Cardiac septum (tissue), 1 donor: ENCODE data around the gene OSGIN1. TPM values are rescaled to one million over a fixed set of nuclear protein-coding genes. Genes with fewer than 3 reads are reported as not detected.

Experiments
- DNase-seq: peaks from one replicate; pipeline ENCODE4 v3.0.0-alpha.2; 2020; ENCODE audit warnings: low spot score
- intact Hi-C: fragments of 100-400 bp; cut with DNase I; formaldehyde crosslinking; loops from one replicate; pipeline ENCODE4 v1.14.0; 2022
- total RNA-seq: library from RNA; stranded (reverse); fragmentation: NEBNext Ultra II Directional; extraction: Animal tissue kit (Norgen Biotek cat#: 25700); gene quantifications from one replicate; pipeline ENCODE4 v1.2.1, GENCODE V29; 2021
- donor health status: DM: no; HTN: no; CAD: no.

The OSGIN1 gene
- total RNA-seq, 1 donor from 2014 or later = 12.6 TPM

DNA sequence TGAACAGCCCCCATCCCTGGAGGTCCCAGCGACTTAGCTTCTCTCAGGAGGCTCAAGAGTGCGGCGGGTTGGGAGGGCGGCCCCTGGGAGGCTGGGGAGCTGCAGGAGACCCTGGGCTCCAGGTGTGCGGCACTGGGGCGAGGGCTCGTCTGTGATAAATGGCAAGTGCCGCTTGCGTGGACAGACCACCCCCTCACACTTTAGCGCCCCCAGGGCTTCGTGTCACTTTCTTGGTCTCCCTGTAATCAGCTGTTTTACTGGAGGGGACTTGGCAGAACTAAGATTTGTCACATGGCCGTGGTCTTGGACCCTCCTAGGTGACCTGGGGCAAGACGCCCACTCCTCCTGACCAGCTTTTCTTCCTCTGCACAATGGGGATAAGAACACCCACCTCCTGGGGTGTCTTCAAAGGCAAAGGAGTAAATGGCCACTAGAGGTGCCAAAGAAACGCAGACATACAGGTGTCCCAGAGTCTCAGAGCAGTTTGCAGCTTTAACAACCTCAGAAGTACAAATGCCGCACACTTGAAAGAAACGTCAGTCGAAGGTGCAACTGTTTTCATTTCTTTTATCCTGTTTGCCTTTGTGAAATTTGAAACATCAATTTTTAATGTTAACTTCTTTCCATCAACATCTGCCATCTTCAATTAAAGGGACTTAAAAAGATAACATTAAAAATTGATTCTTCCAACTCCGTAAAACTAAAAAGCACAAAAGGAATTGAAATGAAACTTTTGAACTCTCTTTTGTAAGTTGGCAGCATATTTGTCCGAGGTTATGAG is 946 bp downstream of the OSGIN1 start:
- intact Hi-C loops = loop anchor here (1.0 to 10.0 kb wide), 3 partner anchors 41 to 129 kb away; no protein-coding TSS in a partner anchor
- no peak for DNase-seq

DNA sequence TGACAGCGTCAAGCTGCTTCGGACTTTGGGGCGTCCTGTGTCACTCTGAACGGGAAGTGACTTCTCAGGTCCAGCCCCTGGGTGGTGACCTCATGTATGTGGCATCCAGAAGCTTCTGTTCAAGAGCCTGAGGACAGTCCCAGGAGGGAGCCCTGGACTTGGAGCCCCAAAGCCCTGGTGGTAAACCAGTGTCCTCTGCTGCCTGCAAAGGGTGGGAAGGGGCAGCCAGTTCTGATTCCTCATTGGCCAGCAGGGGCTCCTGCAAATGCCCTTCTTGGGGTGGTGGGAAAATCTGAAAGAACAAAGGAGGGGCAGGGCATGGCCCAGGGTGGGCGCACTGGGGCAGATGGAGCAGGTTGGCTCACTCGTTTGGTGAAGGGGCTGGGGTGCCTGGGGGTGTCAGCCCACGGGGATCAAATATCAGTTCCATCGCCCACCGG is 1.6 kb downstream of the OSGIN1 start:
- intact Hi-C loops = loop anchor here (5.0 to 10.0 kb wide), 2 partner anchors 130 to 223 kb away; no protein-coding TSS in a partner anchor
- DNase-seq = peak; percentile 86

DNA sequence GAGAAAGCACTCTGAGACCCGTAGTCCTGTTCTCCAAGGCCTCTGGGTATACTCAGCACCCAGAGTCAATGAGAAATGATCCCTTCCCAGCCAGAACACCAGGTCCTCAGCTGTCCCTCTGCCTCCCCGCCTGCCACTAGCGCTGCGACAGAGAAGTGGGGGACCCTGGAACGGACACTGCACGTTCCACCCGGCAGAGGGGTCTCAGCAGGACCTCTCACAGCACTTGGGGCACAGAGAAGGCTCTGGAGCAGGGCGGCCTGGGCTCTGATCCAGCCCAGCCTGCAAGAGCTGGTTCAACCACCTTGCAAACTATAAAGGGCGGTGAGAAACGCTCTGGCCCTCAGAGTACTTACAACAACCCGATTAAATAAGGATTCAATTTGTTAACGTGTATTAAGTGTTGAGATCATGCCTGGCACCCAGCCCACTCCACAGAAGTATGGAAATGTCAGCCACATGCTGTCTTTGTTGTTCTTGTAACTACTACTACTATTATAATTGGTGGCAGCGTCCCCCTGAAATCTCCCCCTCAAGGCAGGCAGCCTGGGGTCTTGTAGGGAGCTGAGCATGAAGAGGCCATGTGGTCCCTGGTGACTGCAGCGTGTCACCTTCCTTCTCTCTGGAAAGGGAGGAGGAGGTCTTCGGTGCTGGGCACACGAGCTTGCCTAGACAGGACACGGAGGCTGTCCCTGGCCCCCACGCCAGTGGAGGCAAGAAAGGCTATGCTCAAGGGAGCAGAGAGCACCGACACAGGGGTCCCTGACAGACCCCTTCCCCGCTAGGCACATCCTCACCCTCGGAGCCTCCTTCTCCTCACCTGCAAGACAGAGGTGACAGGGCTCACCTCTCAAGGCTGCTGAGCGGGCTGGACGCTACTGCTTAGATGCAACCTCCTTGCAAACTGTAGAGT is 2.4 kb downstream of the OSGIN1 start:
- no peak for DNase-seq
- intact Hi-C loops = loop anchor here (2.0 to 10.0 kb wide), 3 partner anchors 109 to 222 kb away; no protein-coding TSS in a partner anchor

DNA sequence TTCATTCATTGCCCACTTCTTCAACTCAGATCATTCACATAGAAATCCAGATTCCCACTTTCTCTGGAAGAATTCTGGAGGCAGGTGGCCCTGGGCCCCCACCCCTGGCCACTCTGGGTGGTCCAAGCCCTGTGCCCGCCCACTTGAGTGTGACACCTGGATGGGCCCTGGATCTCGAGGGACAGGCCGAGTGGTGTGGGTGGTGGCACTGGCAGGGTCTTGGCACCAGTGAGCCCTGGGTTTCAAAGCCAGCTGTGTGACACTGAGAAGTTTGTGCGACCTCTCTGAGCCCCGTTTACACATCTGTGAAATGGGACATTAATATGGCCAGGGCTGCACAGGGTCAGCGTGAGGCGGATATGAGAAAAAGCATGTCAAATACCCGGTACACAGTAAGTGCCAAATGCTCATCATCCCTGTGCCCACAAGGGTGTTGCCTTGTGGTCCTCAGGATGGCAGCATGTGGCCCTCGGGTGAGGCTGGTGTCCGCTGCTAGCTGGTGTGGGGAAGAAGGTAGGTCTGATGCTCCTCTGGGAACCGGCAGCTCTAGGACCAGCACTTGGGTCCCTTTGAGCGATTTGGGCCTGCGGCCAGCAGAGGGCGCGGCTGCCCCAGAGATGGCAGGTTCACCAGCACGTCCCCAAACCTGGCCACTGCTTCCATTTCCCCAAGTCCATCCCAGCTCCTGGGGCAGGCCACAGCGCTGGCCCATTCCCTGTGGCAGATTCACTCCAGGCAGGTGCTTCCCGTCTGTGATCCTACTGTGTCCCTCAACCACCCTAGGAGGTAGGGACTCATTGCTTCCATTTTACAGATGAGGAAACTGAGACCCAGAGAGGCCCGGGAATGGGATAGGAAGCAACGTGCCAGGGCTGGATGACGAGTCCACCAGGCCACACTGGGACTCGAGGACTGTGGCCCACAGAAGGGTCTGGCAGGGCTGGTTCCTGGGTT is 3.6 kb downstream of the OSGIN1 start:
- DNase-seq = peak; percentile 93
- intact Hi-C loops = loop anchor here (2.0 to 10.0 kb wide), 3 partner anchors 108 to 221 kb away; no protein-coding TSS in a partner anchor

DNA sequence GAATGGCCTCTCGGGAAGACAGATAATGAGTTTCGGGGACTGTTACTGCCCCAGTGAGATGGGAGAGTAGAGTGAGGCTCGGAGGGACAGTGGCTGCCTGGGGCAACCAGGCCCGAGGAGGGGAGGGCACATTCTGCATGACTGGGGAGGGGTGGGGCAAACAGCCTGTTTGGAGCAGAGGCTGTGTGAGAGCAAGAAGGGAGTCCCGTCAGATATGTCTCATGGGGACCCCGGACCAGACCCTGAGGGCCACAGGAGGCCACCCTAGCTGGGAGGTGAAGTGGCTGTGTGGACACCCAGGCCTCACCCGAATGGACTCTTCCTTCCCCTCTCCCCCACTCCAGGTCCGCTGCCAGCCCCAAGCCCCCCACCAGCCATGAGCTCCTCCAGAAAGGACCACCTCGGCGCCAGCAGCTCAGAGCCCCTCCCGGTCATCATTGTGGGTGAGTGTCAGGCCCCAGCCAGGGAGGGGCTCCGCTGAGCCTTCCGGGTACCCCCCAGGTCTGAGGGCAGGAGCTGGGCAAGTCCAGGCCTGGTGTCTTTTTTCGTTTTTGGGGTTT is 4.3 kb downstream of the OSGIN1 start:
- intact Hi-C loops = loop anchor here (2.0 to 10.0 kb wide), 3 partner anchors 107 to 220 kb away; no protein-coding TSS in a partner anchor
- no peak for DNase-seq

DNA sequence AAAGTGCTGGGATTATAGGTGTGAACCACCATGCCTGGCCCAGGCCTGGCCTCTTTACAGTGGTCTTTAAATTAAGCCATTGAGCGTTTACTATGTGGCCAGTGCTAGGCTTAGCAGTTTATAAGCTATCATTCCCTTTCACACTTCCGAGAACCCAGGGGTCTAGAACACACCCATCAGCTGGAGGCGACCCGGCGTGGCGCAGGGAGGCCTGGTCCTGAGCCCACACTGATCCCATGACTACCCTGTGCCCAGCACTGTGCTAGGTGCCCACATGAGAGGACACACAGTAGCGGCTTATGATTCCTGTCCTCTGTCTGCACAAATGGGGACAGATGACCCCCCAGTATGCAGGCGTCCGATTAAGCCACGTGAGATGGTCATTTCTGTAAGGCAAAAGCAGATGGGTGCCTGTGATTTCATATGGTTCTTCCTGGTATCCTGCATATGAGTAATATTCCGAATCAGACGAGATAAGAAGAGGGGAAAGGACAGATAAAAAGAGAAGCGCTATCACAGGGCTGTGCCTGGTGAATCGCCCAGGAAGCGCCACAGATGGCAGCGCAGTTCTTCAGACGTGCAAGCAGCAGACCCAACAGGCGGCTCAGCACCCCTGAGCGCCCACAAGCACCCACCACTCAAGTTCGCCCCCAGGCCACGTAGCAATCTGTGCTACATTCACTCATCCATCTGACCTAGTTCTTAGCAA is 5.3 kb downstream of the OSGIN1 start:
- intact Hi-C loops = loop anchor here (5.0 to 10.0 kb wide), 2 partner anchors 133 to 219 kb away; no protein-coding TSS in a partner anchor
- DNase-seq = no peak

DNA sequence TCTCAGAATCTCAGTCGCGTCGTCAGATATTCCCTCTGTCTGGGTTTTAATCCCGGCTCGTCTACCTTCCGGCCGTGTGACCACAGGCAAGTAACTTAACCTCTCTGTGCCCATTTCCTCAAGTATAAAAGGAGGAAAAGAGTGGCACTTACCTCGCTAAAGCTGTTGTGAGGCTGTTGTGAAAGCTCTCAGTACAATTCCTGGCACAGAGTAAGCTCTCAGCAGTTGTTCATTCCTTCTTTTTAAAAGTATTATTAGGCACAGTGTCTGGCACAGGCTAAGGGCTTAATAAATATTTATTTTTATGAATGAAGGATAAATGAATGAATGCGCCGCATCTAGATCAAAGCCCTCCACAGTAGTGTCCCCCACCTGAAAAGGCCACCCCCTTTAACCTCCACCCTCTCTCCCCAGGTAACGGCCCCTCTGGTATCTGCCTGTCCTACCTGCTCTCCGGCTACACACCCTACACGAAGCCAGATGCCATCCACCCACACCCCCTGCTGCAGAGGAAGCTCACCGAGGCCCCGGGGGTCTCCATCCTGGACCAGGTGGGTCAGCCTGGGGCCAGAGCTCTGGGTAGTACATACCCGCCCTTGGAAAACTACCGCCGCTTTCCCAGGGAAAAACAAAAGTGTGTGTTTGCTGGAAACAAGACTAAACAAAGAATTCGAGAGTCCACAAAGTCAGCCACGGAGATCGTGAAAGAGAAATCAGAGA is 6.0 kb downstream of the OSGIN1 start:
- DNase-seq = no peak
- intact Hi-C loops = loop anchor here (5.0 to 10.0 kb wide), 2 partner anchors 134 to 218 kb away; no protein-coding TSS in a partner anchor

DNA sequence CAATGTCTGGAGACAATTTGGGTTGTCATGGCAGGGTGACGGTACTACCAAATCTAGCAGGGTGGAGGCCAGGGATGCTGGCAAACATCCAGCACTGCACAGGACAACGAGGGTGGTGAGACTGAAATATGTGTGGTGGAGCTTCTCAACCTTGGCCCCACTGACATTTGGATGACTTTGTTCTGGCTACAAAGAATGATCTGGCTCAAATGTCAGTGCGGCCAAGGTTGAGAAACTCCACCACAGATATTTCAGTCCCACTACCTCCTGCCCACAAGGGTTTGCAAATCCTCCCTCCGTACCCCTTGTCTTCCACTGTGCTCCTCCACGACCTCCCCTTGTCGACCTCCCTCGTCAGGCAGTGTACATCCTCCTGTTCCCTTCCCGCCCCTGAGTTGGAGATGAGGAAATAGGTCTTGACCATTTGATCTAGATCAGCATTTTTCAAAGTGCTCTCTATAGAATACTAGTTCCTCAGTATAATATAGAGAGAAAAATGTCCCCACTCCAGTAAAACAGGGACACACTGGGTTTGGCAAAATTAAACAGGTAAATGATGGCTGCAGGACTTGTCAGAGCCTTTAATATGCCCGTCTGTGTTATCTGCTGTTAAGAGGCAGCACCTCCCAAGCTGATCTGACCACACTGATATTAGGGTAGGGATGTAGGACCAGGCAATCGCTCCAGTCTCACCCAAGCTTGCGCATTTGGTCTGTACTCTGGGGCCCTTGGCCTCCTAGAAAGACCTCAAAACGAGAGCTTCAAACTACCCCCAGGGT is 6.8 kb downstream of the OSGIN1 start:
- intact Hi-C loops = loop anchor here (5.0 to 10.0 kb wide), 3 partner anchors 135 to 525 kb away; no protein-coding TSS in a partner anchor
- DNase-seq = no peak

DNA sequence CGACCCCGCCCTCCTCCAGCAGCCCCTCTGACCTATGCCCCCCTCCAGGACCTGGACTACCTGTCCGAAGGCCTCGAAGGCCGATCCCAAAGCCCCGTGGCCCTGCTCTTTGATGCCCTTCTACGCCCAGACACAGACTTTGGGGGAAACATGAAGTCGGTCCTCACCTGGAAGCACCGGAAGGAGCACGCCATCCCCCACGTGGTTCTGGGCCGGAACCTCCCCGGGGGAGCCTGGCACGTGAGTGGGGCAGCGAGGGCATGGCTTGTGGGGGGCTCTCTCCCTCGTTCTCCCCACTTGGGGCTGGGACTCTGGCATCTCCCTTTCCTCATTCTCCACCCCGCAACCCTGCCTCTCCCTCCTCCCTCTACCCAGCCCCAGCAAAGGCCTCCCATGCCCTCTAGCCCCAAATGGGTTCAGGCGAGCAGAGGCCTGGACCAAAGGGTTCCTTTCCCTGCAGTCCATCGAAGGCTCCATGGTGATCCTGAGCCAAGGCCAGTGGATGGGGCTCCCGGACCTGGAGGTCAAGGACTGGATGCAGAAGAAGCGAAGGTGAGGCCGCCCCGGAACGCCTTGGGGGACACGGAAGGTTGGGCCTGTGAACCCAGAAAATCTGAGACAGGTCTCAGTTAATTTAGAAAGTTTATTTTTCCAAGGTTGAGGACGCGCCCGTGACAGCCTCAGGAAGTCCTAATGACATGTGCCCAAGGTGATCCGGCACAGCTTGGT is 7.6 kb downstream of the OSGIN1 start:
- DNase-seq = no peak
- intact Hi-C loops = loop anchor here (10.0 kb wide), 1 partner anchor 524 kb away; no protein-coding TSS in a partner anchor

DNA sequence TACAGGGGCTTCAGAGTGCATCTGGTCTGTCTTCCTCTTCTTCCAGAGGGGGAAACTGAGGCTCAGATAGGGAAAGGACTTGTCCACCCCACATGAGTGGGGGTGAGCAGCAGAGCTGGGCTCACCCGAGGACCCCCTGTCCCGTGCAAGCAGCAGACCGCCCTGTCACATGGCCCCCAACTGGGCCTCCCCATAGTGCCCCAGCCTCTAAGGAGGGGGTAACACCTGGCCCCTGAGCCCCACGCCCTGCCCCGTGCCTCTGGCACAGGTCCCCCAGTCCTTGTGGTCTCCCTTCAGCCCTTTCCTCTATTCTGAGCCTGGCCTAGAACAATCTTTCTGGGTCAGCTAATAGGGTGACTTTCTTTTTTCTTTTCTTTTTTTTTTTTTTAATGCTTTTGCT is 8.6 kb downstream of the OSGIN1 start:
- no peak for DNase-seq
- intact Hi-C loops = loop anchor here (10.0 kb wide), 1 partner anchor 523 kb away; no protein-coding TSS in a partner anchor

DNA sequence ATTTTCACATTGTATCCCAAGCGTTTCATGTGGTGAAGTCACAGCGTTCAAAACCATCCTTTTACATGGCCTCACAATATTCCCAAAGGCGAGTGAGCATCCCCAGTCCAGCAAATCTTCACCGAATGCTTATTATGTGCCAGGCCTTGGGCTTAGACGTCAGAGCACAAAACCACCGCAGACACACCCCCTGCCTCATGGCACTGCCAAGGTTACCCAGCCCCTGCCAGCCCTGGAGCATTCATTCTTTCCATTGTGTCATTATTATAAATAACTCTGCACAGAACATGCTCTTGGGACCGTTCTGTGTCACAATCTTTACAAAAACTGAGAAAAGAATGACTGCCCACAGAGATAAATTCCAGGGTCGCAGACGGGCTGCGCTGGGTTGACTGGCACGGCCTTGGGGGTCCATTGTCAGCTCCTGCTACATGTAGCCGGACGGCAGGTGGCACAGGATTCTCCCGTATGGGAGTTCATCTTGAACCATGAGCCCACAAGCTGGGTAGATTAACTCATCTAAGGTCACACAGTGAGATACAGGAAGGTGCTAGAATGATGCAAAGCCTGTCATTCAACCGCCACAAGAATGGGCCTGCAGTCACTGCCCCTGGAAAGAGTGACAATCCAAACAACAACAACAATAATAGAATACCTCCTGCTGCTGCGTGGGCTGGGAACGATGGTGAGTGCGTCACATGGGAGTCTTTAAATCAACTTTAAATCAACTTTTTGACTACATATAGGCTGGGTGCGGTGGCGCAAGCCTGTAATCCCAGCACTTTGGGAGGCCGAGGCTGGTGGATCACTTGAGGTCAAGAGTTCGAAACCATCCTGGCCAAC is 10.5 kb downstream of the OSGIN1 start:
- intact Hi-C loops = loop anchor here (10.0 kb wide), 1 partner anchor 521 kb away; no protein-coding TSS in a partner anchor
- DNase-seq = no peak

DNA sequence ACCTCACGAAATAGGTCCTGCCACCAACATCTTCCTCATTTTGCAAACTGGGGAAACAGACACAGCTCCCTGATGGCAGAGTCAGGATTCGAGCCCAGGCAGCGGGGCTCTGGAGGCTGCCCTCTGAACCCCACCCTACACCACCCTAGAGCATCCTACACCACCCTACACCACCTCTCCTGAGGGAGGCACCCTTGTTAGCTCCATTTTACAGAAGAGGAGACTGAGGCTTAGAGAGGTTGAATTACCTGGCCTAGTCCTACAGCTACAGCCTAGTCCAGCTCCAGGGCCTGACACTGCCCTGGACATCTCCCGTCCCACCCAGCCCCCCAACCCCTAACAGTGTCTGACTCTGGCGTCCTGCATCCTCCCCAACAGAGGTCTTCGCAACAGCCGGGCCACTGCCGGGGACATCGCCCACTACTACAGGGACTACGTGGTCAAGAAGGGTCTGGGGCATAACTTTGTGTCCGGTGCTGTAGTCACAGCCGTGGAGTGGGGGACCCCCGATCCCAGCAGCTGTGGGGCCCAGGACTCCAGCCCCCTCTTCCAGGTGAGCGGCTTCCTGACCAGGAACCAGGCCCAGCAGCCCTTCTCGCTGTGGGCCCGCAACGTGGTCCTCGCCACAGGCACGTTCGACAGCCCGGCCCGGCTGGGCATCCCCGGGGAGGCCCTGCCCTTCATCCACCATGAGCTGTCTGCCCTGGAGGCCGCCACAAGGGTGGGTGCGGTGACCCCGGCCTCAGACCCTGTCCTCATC is 11.8 kb downstream of the OSGIN1 start:
- DNase-seq = no peak

DNA sequence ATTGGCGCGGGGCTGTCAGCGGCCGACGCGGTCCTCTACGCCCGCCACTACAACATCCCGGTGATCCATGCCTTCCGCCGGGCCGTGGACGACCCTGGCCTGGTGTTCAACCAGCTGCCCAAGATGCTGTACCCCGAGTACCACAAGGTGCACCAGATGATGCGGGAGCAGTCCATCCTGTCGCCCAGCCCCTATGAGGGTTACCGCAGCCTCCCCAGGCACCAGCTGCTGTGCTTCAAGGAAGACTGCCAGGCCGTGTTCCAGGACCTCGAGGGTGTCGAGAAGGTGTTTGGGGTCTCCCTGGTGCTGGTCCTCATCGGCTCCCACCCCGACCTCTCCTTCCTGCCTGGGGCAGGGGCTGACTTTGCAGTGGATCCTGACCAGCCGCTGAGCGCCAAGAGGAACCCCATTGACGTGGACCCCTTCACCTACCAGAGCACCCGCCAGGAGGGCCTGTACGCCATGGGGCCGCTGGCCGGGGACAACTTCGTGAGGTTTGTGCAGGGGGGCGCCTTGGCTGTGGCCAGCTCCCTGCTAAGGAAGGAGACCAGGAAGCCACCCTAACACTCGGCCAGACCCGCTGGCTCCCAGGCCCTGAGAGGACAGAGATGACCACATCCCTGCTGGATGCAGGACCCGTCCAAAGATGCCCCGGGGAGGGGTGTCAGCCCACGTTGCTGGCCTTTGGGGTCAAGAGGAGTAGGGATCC is 12.6 kb downstream of the OSGIN1 start:
- intact Hi-C loops = loop anchor here (5.0 to 10.0 kb wide), 2 partner anchors 222 to 519 kb away; partner anchors contain the start of gene TAF1C
- DNase-seq = no peak

More for the DNA sequence above, 11.8 kb downstream of the OSGIN1 start:
- intact Hi-C loops = loop anchor here (5.0 to 10.0 kb wide), 2 partner anchors 222 to 520 kb away; partner anchors contain the start of gene TAF1C
